SK-N-SH treated with all-trans-retinoic acid at 6 μM for 48 hours (cell line): ENCODE measurements around the gene FRS2.

Source experiments
- ARNTL ChIP-seq: fragments of 450-650 bp; formaldehyde crosslinking; IDR thresholded peaks from 2 replicates; pipeline ENCODE4 v1.5.0; 2020; ENCODE audit warnings: low read depth, mild to moderate bottlenecking, moderate library complexity, borderline replicate concordance
- BACH2 ChIP-seq: fragments of 250-450 bp; sonication (Bioruptor Pico); IDR thresholded peaks from 2 replicates; pipeline ENCODE4 v1.9.0; 2021; ENCODE audit warnings: mild to moderate bottlenecking, borderline replicate concordance
- ESRRG ChIP-seq: fragments of 250-450 bp; sonication (Bioruptor Pico); IDR thresholded peaks from 2 replicates; pipeline ENCODE4 v1.6.1; 2021; ENCODE audit warnings: mild to moderate bottlenecking
- PPARA ChIP-seq: fragments of 250-450 bp; sonication (Bioruptor Pico); IDR thresholded peaks from 2 replicates; pipeline ENCODE4 v1.5.0; 2020; ENCODE audit warnings: mild to moderate bottlenecking, borderline replicate concordance
- SNAI2 ChIP-seq: fragments of 250-450 bp; sonication (Bioruptor Pico); IDR thresholded peaks from 2 replicates; pipeline ENCODE4 v1.5.0; 2020; ENCODE audit warnings: mild to moderate bottlenecking, moderate library complexity
- TCF4 ChIP-seq: fragments of 250-450 bp; sonication (Bioruptor Pico); IDR thresholded peaks from 2 replicates; pipeline ENCODE4 v1.8.0; 2021; ENCODE audit warnings: mild to moderate bottlenecking, moderate library complexity, borderline replicate concordance
- TOX ChIP-seq: fragments of 250-450 bp; sonication (Bioruptor Pico); IDR thresholded peaks from 2 replicates; pipeline ENCODE4 v1.8.0; 2021; ENCODE audit warnings: mild to moderate bottlenecking, moderate library complexity, borderline replicate concordance
- TSHZ2 ChIP-seq: fragments of 250-450 bp; sonication (Bioruptor Pico); IDR thresholded peaks from 2 replicates; pipeline ENCODE4 v1.5.0; 2020; ENCODE audit warnings: mild to moderate bottlenecking, moderate library complexity
- ZFP30 ChIP-seq: fragments of 450-650 bp; formaldehyde crosslinking; IDR thresholded peaks from 2 replicates; pipeline ENCODE4 v1.5.0; 2022; ENCODE audit warnings: mild to moderate bottlenecking, moderate library complexity
- ZNF565 ChIP-seq: fragments of 450-650 bp; formaldehyde crosslinking; conservative IDR thresholded peaks from 2 replicates; pipeline ENCODE4 v1.5.0; 2020; ENCODE audit warnings: low read depth, mild to moderate bottlenecking, moderate library complexity
- TF ChIP-seq, protein P1 (sequence below): fragments of 250-450 bp; sonication (Bioruptor Pico); IDR thresholded peaks from 2 replicates; pipeline ENCODE4 v1.5.1; 2020; ENCODE audit warnings: low read depth, mild to moderate bottlenecking, moderate library complexity
- TF ChIP-seq, protein P2 (sequence below): fragments of 250-450 bp; sonication (Bioruptor Pico); IDR thresholded peaks from 2 replicates; pipeline ENCODE4 v1.8.0; 2020; ENCODE audit warnings: mild to moderate bottlenecking, moderate library complexity, borderline replicate concordance

GRCh38 chr12:69440886-69441285 lies 29.3 kb upstream of the FRS2 start:
- TF ChIP-seq SNAI2 (CRISPR knock-in tag) (no peak), ARNTL (CRISPR knock-in tag) (no peak), ZFP30 (CRISPR knock-in tag) (no peak), TCF4 (CRISPR knock-in tag) (no peak), ESRRG (no peak), ZNF565 (no peak), TSHZ2 (CRISPR knock-in tag) (no peak), PPARA (CRISPR knock-in tag) (no peak), TOX (no peak), BACH2 (CRISPR knock-in tag) (no peak)
- TF ChIP-seq, protein P1, sequence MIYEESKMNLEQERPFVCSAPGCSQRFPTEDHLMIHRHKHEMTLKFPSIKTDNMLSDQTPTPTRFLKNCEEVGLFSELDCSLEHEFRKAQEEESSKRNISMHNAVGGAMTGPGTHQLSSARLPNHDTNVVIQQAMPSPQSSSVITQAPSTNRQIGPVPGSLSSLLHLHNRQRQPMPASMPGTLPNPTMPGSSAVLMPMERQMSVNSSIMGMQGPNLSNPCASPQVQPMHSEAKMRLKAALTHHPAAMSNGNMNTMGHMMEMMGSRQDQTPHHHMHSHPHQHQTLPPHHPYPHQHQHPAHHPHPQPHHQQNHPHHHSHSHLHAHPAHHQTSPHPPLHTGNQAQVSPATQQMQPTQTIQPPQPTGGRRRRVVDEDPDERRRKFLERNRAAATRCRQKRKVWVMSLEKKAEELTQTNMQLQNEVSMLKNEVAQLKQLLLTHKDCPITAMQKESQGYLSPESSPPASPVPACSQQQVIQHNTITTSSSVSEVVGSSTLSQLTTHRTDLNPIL = no peak
- TF ChIP-seq, protein P2, sequence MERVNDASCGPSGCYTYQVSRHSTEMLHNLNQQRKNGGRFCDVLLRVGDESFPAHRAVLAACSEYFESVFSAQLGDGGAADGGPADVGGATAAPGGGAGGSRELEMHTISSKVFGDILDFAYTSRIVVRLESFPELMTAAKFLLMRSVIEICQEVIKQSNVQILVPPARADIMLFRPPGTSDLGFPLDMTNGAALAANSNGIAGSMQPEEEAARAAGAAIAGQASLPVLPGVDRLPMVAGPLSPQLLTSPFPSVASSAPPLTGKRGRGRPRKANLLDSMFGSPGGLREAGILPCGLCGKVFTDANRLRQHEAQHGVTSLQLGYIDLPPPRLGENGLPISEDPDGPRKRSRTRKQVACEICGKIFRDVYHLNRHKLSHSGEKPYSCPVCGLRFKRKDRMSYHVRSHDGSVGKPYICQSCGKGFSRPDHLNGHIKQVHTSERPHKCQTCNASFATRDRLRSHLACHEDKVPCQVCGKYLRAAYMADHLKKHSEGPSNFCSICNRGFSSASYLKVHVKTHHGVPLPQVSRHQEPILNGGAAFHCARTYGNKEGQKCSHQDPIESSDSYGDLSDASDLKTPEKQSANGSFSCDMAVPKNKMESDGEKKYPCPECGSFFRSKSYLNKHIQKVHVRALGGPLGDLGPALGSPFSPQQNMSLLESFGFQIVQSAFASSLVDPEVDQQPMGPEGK (CRISPR knock-in tag) = no peak
